Subcutaneous abdominal adipose tissue (tissue), 5 donors: ENCODE measurements around the gene APOH.

Source experiments
- H3K27ac ChIP-seq: one replicate; pipeline ENCODE4 v1.7.0; 2013; ENCODE audit warnings: low read depth, mild to moderate bottlenecking, inconsistent platforms, low read length, moderate library complexity
- H3K27me3 ChIP-seq, 5 donors: one replicate each; pipeline ENCODE4 v1.7.0; 2013; ENCODE audit warnings: low read length in 5 of 5, inconsistent platforms in 1 of 5; ENCODE audit not compliant: control insufficient read depth in 5 of 5, insufficient read depth in 4 of 5
- H3K36me3 ChIP-seq, 5 donors: one replicate each; pipeline ENCODE4 v1.7.0; 2013; ENCODE audit warnings: low read length in 5 of 5; ENCODE audit not compliant: control insufficient read depth in 5 of 5, insufficient read depth in 5 of 5
- H3K4me1 ChIP-seq, 5 donors: one replicate each; pipeline ENCODE4 v1.7.0; 2013; ENCODE audit warnings: low read length in 5 of 5, mild to moderate bottlenecking in 3 of 5, moderate library complexity in 1 of 5; ENCODE audit not compliant: control insufficient read depth in 5 of 5, insufficient read depth in 5 of 5
- H3K4me3 ChIP-seq, 5 donors: one replicate each; pipeline ENCODE4 v1.7.0; 2013; ENCODE audit warnings: low read length in 5 of 5, low read depth in 1 of 5
- H3K9ac ChIP-seq, 5 donors: one replicate each; pipeline ENCODE4 v1.7.0; 2013; ENCODE audit warnings: low read length in 5 of 5, mild to moderate bottlenecking in 4 of 5, moderate library complexity in 3 of 5
- H3K9me3 ChIP-seq, 5 donors: one replicate each; pipeline ENCODE4 v1.7.0; 2013; ENCODE audit warnings: low read length in 5 of 5; ENCODE audit not compliant: control insufficient read depth in 5 of 5
- donor health status: healthy.
- donor health status: healthy.
- donor health status: healthy.
- donor health status: healthy.
- donor health status: healthy.

Gene APOH

DNA sequence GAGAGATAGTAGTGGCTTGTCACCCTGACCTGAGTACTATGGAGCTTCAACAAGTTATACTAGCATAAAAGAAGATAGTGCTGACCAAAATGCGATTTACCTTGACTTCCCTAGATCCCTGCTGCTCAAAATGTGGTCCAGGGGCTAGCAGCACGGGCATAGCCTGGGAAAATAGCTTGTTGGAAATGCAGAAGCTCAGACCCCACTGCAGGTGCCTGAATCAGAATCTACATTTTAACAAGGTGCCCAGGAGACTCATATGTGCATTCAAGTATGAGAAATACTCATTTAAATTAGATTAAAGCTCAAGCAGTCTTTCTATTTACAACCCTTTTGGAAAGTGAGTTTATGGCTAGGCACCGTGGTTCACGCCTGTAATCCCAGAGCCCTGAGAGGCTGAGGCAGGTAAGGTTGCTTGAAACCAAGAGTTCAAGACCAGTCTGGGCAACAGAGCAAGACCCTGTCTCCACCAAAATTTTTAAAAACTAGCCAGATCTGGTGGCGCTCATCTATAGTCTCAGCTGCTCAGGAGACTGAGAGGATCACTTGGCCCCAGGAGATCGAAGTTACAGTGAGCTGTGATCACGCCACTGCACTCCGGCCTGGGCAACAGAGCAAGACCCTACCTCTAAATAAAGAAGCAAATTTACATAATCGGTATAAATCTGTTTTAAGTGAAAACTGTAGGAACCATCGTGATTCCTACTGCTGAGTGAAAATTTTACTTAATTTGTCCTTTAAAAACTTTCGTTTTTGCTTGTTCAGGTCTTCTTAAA, 7.3 kb downstream of the APOH start:
- no peaks in the 10 kb centered on the region for H3K4me1 ChIP-seq
- H3K27ac ChIP-seq, result no peak overlapping the region
- no peaks in the 10 kb centered on the region for H3K36me3 ChIP-seq
- H3K9ac ChIP-seq, result no peak overlapping the region
- H3K27me3 ChIP-seq, result peaks cover 0 to 9% (median 3%) of the 10 kb centered on the region in 5 donors
- no peaks in the 10 kb centered on the region for H3K9me3 ChIP-seq
- no peak overlapping the region for H3K4me3 ChIP-seq

GRCh38 chr17:66221343-66221742, 7.9 kb downstream of the APOH start:
- Histone ChIP-seq H3K9ac (no peak overlapping the region), H3K4me3 (no peak overlapping the region), H3K27me3 (peaks cover 0 to 9% (median 3%) of the 10 kb centered on the region in 5 donors), H3K9me3 (no peaks in the 10 kb centered on the region), H3K36me3 (no peaks in the 10 kb centered on the region), H3K27ac (no peak overlapping the region), H3K4me1 (no peaks in the 10 kb centered on the region)

- Histone ChIP-seq H3K4me1 (no peaks in the 10 kb centered on the region), H3K27ac (no peak overlapping the region), H3K4me3 (no peak overlapping the region), H3K27me3 (peaks cover 0 to 9% (median 3%) of the 10 kb centered on the region in 5 donors), H3K9me3 (no peaks in the 10 kb centered on the region), H3K36me3 (no peaks in the 10 kb centered on the region), H3K9ac (no peak overlapping the region)
Measured at GRCh38 chr17:66220079-66220835, 9.0 kb downstream of the APOH start.

GRCh38 chr17:66215529-66215911, 13.7 kb downstream of the APOH start:
- Histone ChIP-seq H3K9ac (no peak overlapping the region), H3K9me3 (no peaks in the 10 kb centered on the region), H3K4me3 (no peak overlapping the region), H3K36me3 (no peaks in the 10 kb centered on the region), H3K27me3 (peaks cover 0 to 6% (median 0%) of the 10 kb centered on the region in 5 donors), H3K4me1 (no peaks in the 10 kb centered on the region), H3K27ac (no peak overlapping the region)

GRCh38 chr17:66214884-66215528, 14.2 kb downstream of the APOH start:
- no peaks in the 10 kb centered on the region for H3K4me1 ChIP-seq
- H3K4me3 ChIP-seq, result no peak overlapping the region
- no peaks in the 10 kb centered on the region for H3K9me3 ChIP-seq
- peaks cover 0 to 3% (median 0%) of the 10 kb centered on the region in 5 donors for H3K27me3 ChIP-seq
- no peaks in the 10 kb centered on the region for H3K36me3 ChIP-seq
- no peak overlapping the region for H3K27ac ChIP-seq
- no peak overlapping the region for H3K9ac ChIP-seq

DNA sequence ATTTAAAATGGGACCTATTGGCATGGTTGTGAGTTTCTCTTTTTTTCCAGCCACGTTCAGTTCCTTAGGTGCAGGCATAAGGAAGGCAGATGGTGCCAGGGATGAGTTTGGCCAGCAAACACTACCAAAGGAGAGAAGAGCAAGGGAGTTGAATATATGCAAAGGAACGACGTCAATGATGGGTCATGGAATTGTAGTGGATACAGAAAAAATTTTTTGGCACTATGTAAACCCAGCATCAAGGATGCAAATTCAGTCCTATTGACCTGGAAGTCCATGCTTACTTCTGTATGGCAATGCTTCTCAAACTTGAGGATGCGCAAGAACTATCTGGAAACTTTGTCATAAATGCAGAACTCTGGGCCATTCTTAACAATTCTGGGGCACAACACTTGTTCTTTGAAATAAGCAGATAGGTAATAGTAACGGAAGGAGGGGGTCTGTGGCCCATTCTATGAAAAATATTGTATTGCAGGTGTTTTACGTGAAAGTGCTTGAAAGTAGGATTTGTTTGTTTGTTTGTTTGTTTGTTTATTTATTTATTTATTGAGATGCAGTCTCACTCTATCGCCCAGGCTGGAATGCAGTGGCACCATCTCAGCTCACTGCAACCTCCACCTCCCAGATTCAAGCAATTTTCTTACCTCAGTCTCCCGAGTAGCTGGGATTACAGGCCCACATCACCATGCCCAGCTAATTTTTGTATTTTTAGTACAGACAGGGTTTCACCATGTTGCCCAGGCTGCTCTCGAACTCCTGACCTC, 18.0 kb downstream of the APOH start:
- Histone ChIP-seq H3K27me3 (peaks cover 0 to 3% (median 0%) of the 10 kb centered on the region in 5 donors), H3K9me3 (no peaks in the 10 kb centered on the region), H3K9ac (no peak overlapping the region), H3K4me3 (no peak overlapping the region), H3K27ac (no peak overlapping the region), H3K4me1 (no peaks in the 10 kb centered on the region), H3K36me3 (no peaks in the 10 kb centered on the region)

DNA sequence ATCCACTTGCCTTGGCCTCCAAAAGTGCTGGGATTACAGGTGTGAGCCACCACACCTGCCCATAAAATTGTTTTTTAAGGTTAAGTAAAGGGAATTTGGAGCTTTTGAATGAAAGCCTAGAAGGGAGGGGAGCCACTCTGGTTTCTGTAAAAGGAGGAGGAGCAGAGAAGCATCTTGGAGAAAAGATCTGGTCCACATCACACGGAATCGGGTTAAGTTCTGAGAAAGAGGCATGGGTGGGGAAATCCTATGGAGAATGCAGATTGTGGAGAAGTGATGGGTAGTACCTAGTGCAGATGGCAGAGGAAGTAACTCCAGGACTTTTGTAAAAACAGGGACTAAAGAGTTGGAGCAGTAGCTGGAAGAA, 19.0 kb downstream of the APOH start:
- H3K36me3 ChIP-seq, result no peaks in the 10 kb centered on the region
- H3K27me3 ChIP-seq, result peaks cover 0 to 3% (median 0%) of the 10 kb centered on the region in 5 donors
- H3K9me3 ChIP-seq, result no peaks in the 10 kb centered on the region
- no peak overlapping the region for H3K4me3 ChIP-seq
- no peak overlapping the region for H3K9ac ChIP-seq
- H3K4me1 ChIP-seq, result no peaks in the 10 kb centered on the region
- H3K27ac ChIP-seq, result no peak overlapping the region

DNA sequence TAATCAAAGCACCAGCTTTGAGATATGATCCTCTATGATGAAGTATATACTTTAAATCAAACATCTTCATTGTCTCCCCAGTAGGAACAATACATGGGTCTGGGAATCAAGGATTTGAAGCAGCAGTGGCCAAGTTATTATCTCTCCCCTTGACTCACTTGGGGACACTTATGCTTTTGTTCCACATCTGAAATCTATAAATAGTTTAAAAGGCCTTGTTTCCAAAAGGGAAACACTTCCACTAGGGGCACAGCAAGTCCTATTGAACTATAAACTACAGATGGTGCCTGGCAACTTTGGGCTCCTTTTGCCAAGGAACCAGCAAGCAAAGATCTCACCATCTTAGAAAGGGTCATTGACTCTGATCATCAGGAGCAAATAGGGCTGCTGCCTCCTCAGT, 21.3 kb downstream of the APOH start:
- Histone ChIP-seq H3K4me1 (no peaks in the 10 kb centered on the region), H3K27ac (no peak overlapping the region), H3K27me3 (no peaks in the 10 kb centered on the region), H3K36me3 (no peaks in the 10 kb centered on the region), H3K4me3 (no peak overlapping the region), H3K9me3 (no peaks in the 10 kb centered on the region), H3K9ac (no peak overlapping the region)

DNA sequence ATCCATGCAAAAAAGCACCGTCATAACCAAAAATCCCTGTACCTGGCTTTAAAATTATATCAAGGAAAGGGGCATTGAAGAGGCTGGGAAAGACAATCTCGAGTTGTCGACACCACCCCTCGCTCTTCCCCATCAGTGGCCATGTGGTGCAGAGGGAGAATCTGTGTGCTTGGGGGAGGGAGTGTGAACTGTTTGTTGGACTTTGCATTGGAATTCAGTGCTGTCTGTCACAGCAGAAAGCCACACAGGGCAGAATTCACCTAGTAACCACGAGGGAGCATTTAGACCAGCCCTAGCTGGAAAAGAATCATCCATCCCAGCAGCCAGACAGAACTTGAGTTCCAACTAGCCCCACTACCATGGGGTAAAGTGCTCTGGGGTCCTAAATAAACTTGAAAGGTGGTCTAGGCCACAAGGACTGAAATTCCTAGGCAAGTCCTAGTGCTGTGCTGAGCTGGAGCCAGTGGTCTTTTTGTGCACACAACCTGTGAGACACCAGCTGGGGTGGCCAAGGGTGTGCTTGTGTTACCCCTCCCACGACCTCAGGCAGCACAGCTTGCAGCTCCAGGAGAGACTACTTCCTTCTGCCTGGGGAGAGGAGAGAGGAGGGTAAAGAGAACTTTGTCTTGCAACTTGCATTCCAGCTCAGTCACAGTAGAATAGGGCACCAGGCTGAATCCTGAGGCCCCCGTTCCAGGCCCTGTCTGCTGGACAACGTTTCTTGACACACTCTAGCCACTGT, 25.8 kb downstream of the APOH start:
- Histone ChIP-seq H3K36me3 (no peaks in the 10 kb centered on the region), H3K9ac (no peak overlapping the region), H3K9me3 (no peaks in the 10 kb centered on the region), H3K4me3 (no peak overlapping the region), H3K4me1 (peaks cover 0 to 3% (median 2%) of the 10 kb centered on the region in 5 donors), H3K27me3 (no peaks in the 10 kb centered on the region), H3K27ac (no peak overlapping the region)
